ENCODE results near the gene SUDS3. TPM values are rescaled to one million over a fixed set of nuclear protein-coding genes. Genes with fewer than 3 reads are reported as not detected.

SUDS3 gene
- total RNA-seq, 1 donor from 2014 or later = 44.8 TPM

GRCh38 chr12:118436002-118436730 lies 59.8 kb downstream of the SUDS3 start:
- TF ChIP-seq CTCF (conservative IDR thresholded peaks at IDR 0.05) = peak; percentile 49
- Mint-ChIP-seq H3K9me3 (no peaks in the 10 kb centered on the region), H3K27ac (ENCODE audit: unreplicated experiment) (no peak overlapping the region), H3K4me1 (peaks cover 9% of the 10 kb centered on the region), H3K27me3 (ENCODE audit: low read depth) (peaks cover 8% of the 10 kb centered on the region), H3K4me3 (no peak overlapping the region), H3K36me3 (ENCODE audit: low read depth) (no peaks in the 10 kb centered on the region)
- peak; percentile 15 for DNase-seq (ENCODE audit: low read depth, low spot score)

GRCh38 chr12:118436986-118437385 lies 60.6 kb downstream of the SUDS3 start:
- no peaks in the 10 kb centered on the region for H3K9me3 Mint-ChIP-seq
- no peak for TF ChIP-seq CTCF (conservative IDR thresholded peaks at IDR 0.05)
- peaks cover 11% of the 10 kb centered on the region for H3K27me3 Mint-ChIP-seq (ENCODE audit: low read depth)
- H3K4me3 Mint-ChIP-seq = no peak overlapping the region
- DNase-seq (ENCODE audit: low read depth, low spot score) = no peak
- peaks cover 9% of the 10 kb centered on the region for H3K4me1 Mint-ChIP-seq
- no peak overlapping the region for H3K27ac Mint-ChIP-seq (ENCODE audit: unreplicated experiment)
- H3K36me3 Mint-ChIP-seq (ENCODE audit: low read depth) = no peaks in the 10 kb centered on the region

GRCh38 chr12:118439068-118439467 lies 62.7 kb downstream of the SUDS3 start:
- TF ChIP-seq CTCF (conservative IDR thresholded peaks at IDR 0.05) = no peak
- no peak for DNase-seq (ENCODE audit: low read depth, low spot score)
- Mint-ChIP-seq H3K4me1 (peaks cover 9% of the 10 kb centered on the region), H3K4me3 (no peak overlapping the region), H3K27ac (ENCODE audit: unreplicated experiment) (no peak overlapping the region), H3K36me3 (ENCODE audit: low read depth) (no peaks in the 10 kb centered on the region), H3K27me3 (ENCODE audit: low read depth) (peaks cover 15% of the 10 kb centered on the region), H3K9me3 (no peaks in the 10 kb centered on the region)

GRCh38 chr12:118446247-118446646 lies 69.9 kb downstream of the SUDS3 start:
- no peak for TF ChIP-seq CTCF (conservative IDR thresholded peaks at IDR 0.05)
- H3K27me3 Mint-ChIP-seq (ENCODE audit: low read depth) = peaks cover 16% of the 10 kb centered on the region
- H3K9me3 Mint-ChIP-seq = peaks cover 2% of the 10 kb centered on the region
- DNase-seq (ENCODE audit: low read depth, low spot score) = no peak
- no peak overlapping the region for H3K27ac Mint-ChIP-seq (ENCODE audit: unreplicated experiment)
- H3K4me3 Mint-ChIP-seq = no peak overlapping the region
- no peaks in the 10 kb centered on the region for H3K36me3 Mint-ChIP-seq (ENCODE audit: low read depth)
- no peaks in the 10 kb centered on the region for H3K4me1 Mint-ChIP-seq

- H3K36me3 Mint-ChIP-seq (ENCODE audit: low read depth) = no peaks in the 10 kb centered on the region
- no peak for TF ChIP-seq CTCF (conservative IDR thresholded peaks at IDR 0.05)
- no peak overlapping the region for H3K4me3 Mint-ChIP-seq
- H3K27ac Mint-ChIP-seq (ENCODE audit: unreplicated experiment) = no peak overlapping the region
- no peaks in the 10 kb centered on the region for H3K4me1 Mint-ChIP-seq
- H3K27me3 Mint-ChIP-seq (ENCODE audit: low read depth) = peaks cover 12% of the 10 kb centered on the region
- DNase-seq (ENCODE audit: low read depth, low spot score) = no peak
- peaks cover 2% of the 10 kb centered on the region for H3K9me3 Mint-ChIP-seq
Observed at GRCh38 chr12:118447181-118447580, 70.8 kb downstream of the SUDS3 start.
